A673 (cell line): ENCODE results near the gene RGS3. TPM values are rescaled to one million over a fixed set of nuclear protein-coding genes. Genes with fewer than 3 reads are reported as not detected.

Experiments used
- BruUV-seq: library from RNA; stranded (reverse); fragments of 400-500 nt; replicated peaks from 2 replicates; lab custom pipeline; 2021; lab: Mats Ljungman, UMichigan
- CTCF ChIA-PET: fragments of 300-600 bp; sonication (Branson Sonifier 250); formaldehyde crosslinking; loops from one replicate; lab custom pipeline; 2022; ENCODE audit warnings: antibody characterized with exemption; lab: Charles Lee
- POLR2A ChIA-PET: fragments of 300-600 bp; sonication (Branson Sonifier 250); formaldehyde crosslinking; loops from one replicate; lab custom pipeline; 2022; ENCODE audit warnings: antibody characterized with exemption; ENCODE audit not compliant: low non-redundant PET; lab: Charles Lee
- DNase-seq: peaks from one replicate; pipeline ENCODE4 v3.0.0-alpha.2; 2015; ENCODE audit warnings: low spot score
- H3K27ac ChIP-seq: fragments of 200-600 bp; sonication (generic); 2 replicates; pipeline ENCODE4 v1.5.1; 2016; ENCODE audit warnings: mixed run types, low read depth, mild to moderate bottlenecking, mixed read lengths, antibody characterized with exemption, low read length; ENCODE audit not compliant: poor library complexity, severe bottlenecking
- H3K27me3 ChIP-seq: fragments of 200-600 bp; sonication (generic); replicated peaks from 2 replicates; pipeline ENCODE4 v1.6.1; 2017; ENCODE audit warnings: mixed run types, low read depth, mild to moderate bottlenecking, mixed read lengths, antibody characterized with exemption, low read length; ENCODE audit not compliant: insufficient read depth, poor library complexity
- H3K36me3 ChIP-seq: fragments of 200-600 bp; sonication (generic); 2 replicates; pipeline ENCODE4 v1.6.1; 2016; ENCODE audit warnings: mixed run types, mild to moderate bottlenecking, mixed read lengths, antibody characterized with exemption, low read length; ENCODE audit not compliant: insufficient read depth, poor library complexity, severe bottlenecking
- H3K4me1 ChIP-seq: fragments of 200-600 bp; sonication (generic); 2 replicates; pipeline ENCODE4 v1.6.1; 2017; ENCODE audit warnings: mixed run types, mild to moderate bottlenecking, mixed read lengths, antibody characterized with exemption, low read length; ENCODE audit not compliant: insufficient read depth, poor library complexity, severe bottlenecking
- H3K4me3 ChIP-seq: fragments of 200-600 bp; sonication (generic); 2 replicates; pipeline ENCODE4 v1.5.1; 2016; ENCODE audit warnings: low read depth, mixed run types, mild to moderate bottlenecking, mixed read lengths, low read length; ENCODE audit not compliant: poor library complexity, severe bottlenecking
- H3K9me3 ChIP-seq: fragments of 200-600 bp; sonication (generic); 2 replicates; pipeline ENCODE4 v1.6.1; 2016; ENCODE audit warnings: mixed run types, low read depth, mild to moderate bottlenecking, mixed read lengths, antibody characterized with exemption, low read length; ENCODE audit not compliant: poor library complexity, severe bottlenecking
- CTCF ChIP-seq: fragments of 300-800, 200-600 bp; sonication (generic); conservative IDR thresholded peaks from 2 replicates; pipeline ENCODE4 v1.5.1; 2017; ENCODE audit warnings: low read depth, mild to moderate bottlenecking, antibody characterized with exemption, low read length, moderate library complexity, mixed read lengths
- EZH2 ChIP-seq: fragments of 200-600 bp; sonication (generic); IDR thresholded peaks from 2 replicates; pipeline ENCODE4 v1.6.1; 2017; ENCODE audit warnings: borderline replicate concordance, low read depth, mild to moderate bottlenecking, mixed read lengths, antibody characterized with exemption, low read length; ENCODE audit not compliant: poor library complexity, severe bottlenecking
- intact Hi-C: fragments of 100-400 bp; cut with micrococcal nuclease; formaldehyde crosslinking; loops from one replicate; pipeline ENCODE4 v1.10.0; 2022; ENCODE audit not compliant: unreplicated experiment
- total RNA-seq: library from RNA; stranded (reverse); gene quantifications from 2 replicates; pipeline ENCODE4 v1.2.3, GENCODE V29; 2021

The RGS3 gene
- total RNA-seq, 1 experiment from 2014 or later, result 19.2 TPM

- TF ChIP-seq CTCF, result no peak
- TF ChIP-seq EZH2, result no peak
- no peaks in the 10 kb centered on the region for H3K36me3 ChIP-seq
- H3K4me3 ChIP-seq, result no peak overlapping the region
- BruUV-seq, result no TSS peak
- H3K9me3 ChIP-seq, result no peaks in the 10 kb centered on the region
- no peak overlapping the region for H3K27ac ChIP-seq
- no peaks in the 10 kb centered on the region for H3K4me1 ChIP-seq
- POLR2A ChIA-PET, result no interaction called here
- no peaks in the 10 kb centered on the region for H3K27me3 ChIP-seq
- intact Hi-C loops, result no loop called here
- CTCF ChIA-PET, result no interaction called here
- no peak for DNase-seq
These were observed 115.9 kb downstream of the RGS3 start for GRCh38 chr9:113579283-113580040.

GRCh38 chr9:113580041-113580953 lies 116.8 kb downstream of the RGS3 start:
- no peaks in the 10 kb centered on the region for H3K27me3 ChIP-seq
- no TSS peak for BruUV-seq
- H3K4me1 ChIP-seq, result no peaks in the 10 kb centered on the region
- POLR2A ChIA-PET, result no interaction called here
- H3K36me3 ChIP-seq, result no peaks in the 10 kb centered on the region
- H3K4me3 ChIP-seq, result no peak overlapping the region
- intact Hi-C loops, result no loop called here
- H3K9me3 ChIP-seq, result no peaks in the 10 kb centered on the region
- DNase-seq, result no peak
- TF ChIP-seq CTCF, result no peak
- TF ChIP-seq EZH2, result no peak
- CTCF ChIA-PET, result no interaction called here
- no peak overlapping the region for H3K27ac ChIP-seq

GRCh38 chr9:113580954-113581311 lies 117.4 kb downstream of the RGS3 start:
- ChIA-PET POLR2A (no interaction called here), CTCF (no interaction called here)
- no peak for DNase-seq
- intact Hi-C loops, result no loop called here
- Histone ChIP-seq H3K9me3 (no peaks in the 10 kb centered on the region), H3K4me3 (no peak overlapping the region), H3K27me3 (no peaks in the 10 kb centered on the region), H3K36me3 (no peaks in the 10 kb centered on the region), H3K4me1 (no peaks in the 10 kb centered on the region), H3K27ac (no peak overlapping the region)
- BruUV-seq, result no TSS peak
- TF ChIP-seq CTCF, result no peak
- no peak for TF ChIP-seq EZH2
